WTC11 (cell line): Measurements from ENCODE around the gene PIEZO1.

ENCODE experiments used
- CBFB ChIP-seq: sonication (generic); formaldehyde crosslinking; IDR thresholded peaks from 2 replicates; pipeline ENCODE4 v1.8.1; 2022; ENCODE audit warnings: mild to moderate bottlenecking, low read depth, missing genetic modification reagents
- CREB1 ChIP-seq: sonication (generic); formaldehyde crosslinking; IDR thresholded peaks from 2 replicates; pipeline ENCODE4 v1.8.0; 2023; ENCODE audit warnings: mild to moderate bottlenecking, missing genetic modification reagents
- SP1 ChIP-seq: sonication (generic); formaldehyde crosslinking; conservative IDR thresholded peaks from 2 replicates; pipeline ENCODE4 v1.8.1; 2022; ENCODE audit warnings: missing genetic modification reagents
- TF ChIP-seq, protein P1 (sequence below): fragments of 200-600 bp; IDR thresholded peaks from 2 replicates; pipeline ENCODE4 v1.8.0; 2022; ENCODE audit warnings: antibody characterized with exemption

DNA sequence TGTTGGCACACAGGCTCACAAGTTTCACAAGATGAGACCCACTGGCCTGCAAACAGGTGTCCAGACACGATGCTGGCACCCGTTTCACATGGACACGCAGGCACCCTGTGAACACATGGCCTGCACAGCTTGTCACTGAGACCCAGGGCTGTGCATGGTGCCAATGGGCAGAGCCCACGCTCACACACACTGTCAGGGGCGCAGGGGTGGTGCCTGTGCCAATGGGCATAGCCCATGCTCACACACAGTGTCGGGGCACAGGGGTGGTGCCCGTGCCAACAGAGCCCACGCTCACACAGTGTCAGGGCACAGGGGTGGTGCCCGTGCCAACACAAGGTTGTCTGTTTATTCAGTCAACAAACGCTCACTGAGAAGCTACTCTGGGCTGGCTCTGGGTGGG, 49.4 kb downstream of the PIEZO1 start:
- TF ChIP-seq SP1 (no peak), CBFB (CRISPR knock-in tag) (no peak), CREB1 (CRISPR knock-in tag) (no peak)
- TF ChIP-seq, protein P1, sequence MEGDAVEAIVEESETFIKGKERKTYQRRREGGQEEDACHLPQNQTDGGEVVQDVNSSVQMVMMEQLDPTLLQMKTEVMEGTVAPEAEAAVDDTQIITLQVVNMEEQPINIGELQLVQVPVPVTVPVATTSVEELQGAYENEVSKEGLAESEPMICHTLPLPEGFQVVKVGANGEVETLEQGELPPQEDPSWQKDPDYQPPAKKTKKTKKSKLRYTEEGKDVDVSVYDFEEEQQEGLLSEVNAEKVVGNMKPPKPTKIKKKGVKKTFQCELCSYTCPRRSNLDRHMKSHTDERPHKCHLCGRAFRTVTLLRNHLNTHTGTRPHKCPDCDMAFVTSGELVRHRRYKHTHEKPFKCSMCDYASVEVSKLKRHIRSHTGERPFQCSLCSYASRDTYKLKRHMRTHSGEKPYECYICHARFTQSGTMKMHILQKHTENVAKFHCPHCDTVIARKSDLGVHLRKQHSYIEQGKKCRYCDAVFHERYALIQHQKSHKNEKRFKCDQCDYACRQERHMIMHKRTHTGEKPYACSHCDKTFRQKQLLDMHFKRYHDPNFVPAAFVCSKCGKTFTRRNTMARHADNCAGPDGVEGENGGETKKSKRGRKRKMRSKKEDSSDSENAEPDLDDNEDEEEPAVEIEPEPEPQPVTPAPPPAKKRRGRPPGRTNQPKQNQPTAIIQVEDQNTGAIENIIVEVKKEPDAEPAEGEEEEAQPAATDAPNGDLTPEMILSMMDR = no peak
